HepG2 (cell line): ENCODE data around the gene NEK3. TPM values are rescaled to one million over a fixed set of nuclear protein-coding genes. Genes with fewer than 3 reads are reported as not detected.
"Not testable (repeated sequence)": the region's sequence is repeated elsewhere in the genome, so short reads cannot be mapped to it uniquely, and the experiment has no call there.

Experiments used
- ATAC-seq: fragments of 200-7000 bp; cut with Tn5 transposase; 3 replicates; pipeline ENCODE4 v1.9.1; 2020; ENCODE audit warnings: mild to moderate bottlenecking, moderate library complexity
- BruUV-seq: library from RNA; stranded (reverse); fragments of 400-500 nt; replicated peaks from 2 replicates; lab custom pipeline; 2021; lab: Mats Ljungman, UMichigan
- CTCF ChIA-PET: fragments of 300-600 bp; formaldehyde crosslinking; extraction: SDS; loops from one replicate; lab custom pipeline; 2021; ENCODE audit warnings: low total read pairs, inconsistent platforms, low intra/inter-chr PET ratio; lab: Yijun Ruan, JAX
- POLR2A ChIA-PET: fragments of 350-600 bp; sonication (Branson Sonifier 250); formaldehyde crosslinking; loops from one replicate; lab custom pipeline; 2020; ENCODE audit warnings: antibody characterized with exemption, inconsistent platforms; lab: Yijun Ruan, JAX
- DNase-seq: peaks from one replicate; pipeline ENCODE4 v3.0.0-alpha.2; 2015; ENCODE audit warnings: low spot score
- FAIRE-seq: peaks from 3 replicates; lab custom pipeline; 2011; peaks lifted over from hg19 to GRCh38; lab: Jason Lieb, UNC
- H2AFZ ChIP-seq: one replicate; pipeline ENCODE4 v1.6.1; 2011; ENCODE audit warnings: low read length, inconsistent platforms
- H3K27ac ChIP-seq: fragments of 300-600 bp; 3 replicates; pipeline ENCODE4 v1.8.0; 2011; ENCODE audit warnings: mixed run types, mild to moderate bottlenecking, mixed read lengths, low read length, inconsistent platforms; ENCODE audit not compliant: insufficient read depth; ENCODE audit errors: extremely low read length
- H3K27me3 ChIP-seq, 2 experiments: fragments of 200-600 bp in 1 of 2; 2 replicates in 1 of 2; 3 replicates in 1 of 2; pipeline versions ENCODE4 v1.6.0 to v1.8.0; 2011; ENCODE audit warnings: low read length in 2 of 2, mild to moderate bottlenecking in 2 of 2, moderate library complexity in 2 of 2, inconsistent platforms in 1 of 2; ENCODE audit not compliant: insufficient read depth in 2 of 2, control insufficient read depth in 1 of 2
- H3K36me3 ChIP-seq, 2 experiments: fragments of 200-600 bp in 1 of 2; replicated peaks in 1 of 2; 2 replicates in 1 of 2; 3 replicates in 1 of 2; pipeline versions ENCODE4 v1.5.1 to v1.8.0; 2011; ENCODE audit warnings: low read length in 2 of 2, inconsistent platforms in 1 of 2; ENCODE audit not compliant: insufficient read depth in 2 of 2, control insufficient read depth in 1 of 2
- H3K4me1 ChIP-seq: 2 replicates; pipeline ENCODE4 v1.5.1; 2012; ENCODE audit warnings: low read length, inconsistent platforms; ENCODE audit not compliant: insufficient read depth
- H3K4me2 ChIP-seq: 2 replicates; pipeline ENCODE4 v1.6.0; 2011; ENCODE audit warnings: low read depth, low read length, inconsistent platforms
- H3K4me3 ChIP-seq, 3 experiments: fragments of 200-600 bp in 1 of 3; sonication (generic), shearing (Covaris generic) in 1 of 3; replicated peaks in 1 of 3; 2 replicates each; pipeline ENCODE4 v1.5.1; 2011 to 2016; ENCODE audit warnings: low read length in 3 of 3, inconsistent platforms in 2 of 3, low read depth in 2 of 3, mild to moderate bottlenecking in 2 of 3, control low read depth in 1 of 3, mixed read lengths in 1 of 3; ENCODE audit not compliant: insufficient read depth in 1 of 3
- H3K79me2 ChIP-seq: one replicate; pipeline ENCODE4 v1.6.1; 2011; ENCODE audit warnings: low read length, inconsistent platforms; ENCODE audit not compliant: insufficient read depth
- H3K9ac ChIP-seq: 2 replicates; pipeline ENCODE4 v1.6.0; 2011; ENCODE audit warnings: mild to moderate bottlenecking, low read depth, low read length, inconsistent platforms; ENCODE audit not compliant: insufficient read depth
- H3K9me3 ChIP-seq: 2 replicates; pipeline ENCODE4 v1.5.1; 2012; ENCODE audit warnings: mild to moderate bottlenecking, low read length
- H4K20me1 ChIP-seq: 2 replicates; pipeline ENCODE4 v1.6.0; 2011; ENCODE audit warnings: inconsistent platforms, mild to moderate bottlenecking, low read length, moderate library complexity; ENCODE audit not compliant: insufficient read depth
- CEBPB ChIP-seq: IDR thresholded peaks from 2 replicates; pipeline ENCODE4 v1.6.1; 2011; ENCODE audit warnings: low read depth, low read length, improper control_type of control experiment, borderline replicate concordance
- FOXA1 ChIP-seq, 2 experiments: fragments of 450-650 bp in 1 of 2; sonication (generic) in 1 of 2; formaldehyde crosslinking in 1 of 2; IDR thresholded peaks; 2 replicates each; pipeline versions ENCODE4 v1.4.0 to v1.6.1; 2016 to 2020; ENCODE audit warnings: missing genetic modification reagents in 1 of 2
- FOXA3 ChIP-seq: IDR thresholded peaks from 2 replicates; pipeline ENCODE4 v1.6.1; 2016; ENCODE audit warnings: missing genetic modification reagents, missing compliant biosample characterization
- FOXO1 ChIP-seq: sonication (generic); formaldehyde crosslinking; IDR thresholded peaks from 2 replicates; pipeline ENCODE4 v1.4.0; 2020; ENCODE audit warnings: missing genetic modification reagents
- MED1 ChIP-seq: sonication (generic); formaldehyde crosslinking; IDR thresholded peaks from 2 replicates; pipeline ENCODE4 v1.4.0; 2020; ENCODE audit warnings: missing genetic modification reagents
- NR2F1 ChIP-seq, 2 experiments: fragments of 450-650 bp in 1 of 2; formaldehyde crosslinking in 1 of 2; IDR thresholded peaks; 2 replicates each; pipeline versions ENCODE4 v1.5.0 to v1.6.1; 2016 to 2020; ENCODE audit warnings: mild to moderate bottlenecking in 1 of 2, missing compliant biosample characterization in 1 of 2, missing genetic modification reagents in 1 of 2, moderate library complexity in 1 of 2
- NR2F2 ChIP-seq: IDR thresholded peaks from 2 replicates; pipeline ENCODE4 v1.6.1; 2012; ENCODE audit warnings: low read depth, inconsistent platforms, borderline replicate concordance
- PPARG ChIP-seq: conservative IDR thresholded peaks from 2 replicates; pipeline ENCODE4 v1.6.1; 2016; ENCODE audit warnings: missing biosample characterization, missing genetic modification reagents
- RXRB ChIP-seq: IDR thresholded peaks from 2 replicates; pipeline ENCODE4 v1.6.1; 2016; ENCODE audit warnings: borderline replicate concordance, missing genetic modification reagents, missing compliant biosample characterization
- ZNF644 ChIP-seq: IDR thresholded peaks from 2 replicates; pipeline ENCODE4 v1.6.1; 2016; ENCODE audit warnings: low read depth
- WGBS: methylation state at CpG from one replicate; pipeline ENCODE4 v1.1.6; 2017; ENCODE audit warnings: low lambda C conversion rate; 5-methylcytosine and 5-hydroxymethylcytosine counted together
- in situ Hi-C: cut with HindIII; loops from 2 replicates; pipeline ENCODE4 v1.10.0; 2017; ENCODE audit warnings: low pct_unique_long_range_greater_than_20kb; ENCODE audit not compliant: extremely low pct_ligation_motif_present
- intact Hi-C: fragments of 100-400 bp; cut with micrococcal nuclease; formaldehyde crosslinking; loops from one replicate; pipeline ENCODE4 v1.10.0; 2022; ENCODE audit not compliant: unreplicated experiment
- polyA plus RNA-seq, 8 experiments: library from polyadenylated mRNA; depleted of rRNA in 3 of 8; stranded (reverse) in 7 of 8; unstranded in 1 of 8; fragments of >200 nt; fragmentation: Illumina TruSeq in 4 of 8; extraction: Trizol in 4 of 8; gene quantifications; 2 replicates each; pipeline versions ENCODE4 v1.2.1 to v1.2.3, GENCODE V29; 2011 to 2016; ENCODE audit warnings: low read depth in 4 of 8, missing spikeins in 1 of 8, mixed read lengths in 1 of 8; ENCODE audit not compliant: insufficient read depth in 1 of 8
- total RNA-seq, 5 experiments: library from RNA; depleted of rRNA; stranded (reverse); fragments of >200 nt; fragmentation: Illumina TruSeq; extraction: Trizol; gene quantifications; 2 replicates each; pipeline ENCODE4 v1.2.3, GENCODE V29; 2016; ENCODE audit warnings: low read depth in 1 of 5
- TF ChIP-seq, protein P1 (sequence below): sonication (generic); formaldehyde crosslinking; IDR thresholded peaks from 2 replicates; pipeline ENCODE4 v1.4.0; 2020; ENCODE audit warnings: missing genetic modification reagents
- TF ChIP-seq, protein P2 (sequence below): sonication (generic); IDR thresholded peaks from 2 replicates; pipeline ENCODE4 v1.6.1; 2016; ENCODE audit warnings: low read depth, borderline replicate concordance

The NEK3 gene
- total and polyA plus RNA-seq, 2 of the 13 experiments (the other 11 are each of a cell fraction or from before 2014, with no cell fraction given): 36.7 to 68.2 TPM

DNA sequence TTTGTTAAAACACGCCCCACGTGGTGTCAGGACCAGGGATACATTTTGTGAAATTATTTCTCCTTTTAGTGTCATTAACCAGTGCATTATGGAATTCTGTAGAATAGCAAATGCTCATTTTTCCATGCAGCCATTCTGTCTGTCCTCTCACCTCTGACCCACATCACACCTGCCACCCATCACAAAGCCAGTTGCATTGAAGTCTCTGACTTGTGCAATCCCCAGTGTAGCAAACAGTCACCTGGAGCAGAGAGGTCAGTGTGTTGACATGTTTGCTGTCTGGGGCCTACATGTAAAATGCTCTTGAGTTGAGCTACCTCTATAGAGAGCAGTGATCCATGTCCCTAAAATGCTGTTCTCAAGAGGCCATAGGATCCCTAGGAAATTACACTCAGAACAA is 47.9 kb upstream of the NEK3 start (continued):
- peak in 1 of 2 experiments; percentile 78; a peak in 2 of 4 replicates for TF ChIP-seq NR2F1 (CRISPR knock-in tag; IDR thresholded peaks at IDR 0.05)
- TF ChIP-seq, protein P1, sequence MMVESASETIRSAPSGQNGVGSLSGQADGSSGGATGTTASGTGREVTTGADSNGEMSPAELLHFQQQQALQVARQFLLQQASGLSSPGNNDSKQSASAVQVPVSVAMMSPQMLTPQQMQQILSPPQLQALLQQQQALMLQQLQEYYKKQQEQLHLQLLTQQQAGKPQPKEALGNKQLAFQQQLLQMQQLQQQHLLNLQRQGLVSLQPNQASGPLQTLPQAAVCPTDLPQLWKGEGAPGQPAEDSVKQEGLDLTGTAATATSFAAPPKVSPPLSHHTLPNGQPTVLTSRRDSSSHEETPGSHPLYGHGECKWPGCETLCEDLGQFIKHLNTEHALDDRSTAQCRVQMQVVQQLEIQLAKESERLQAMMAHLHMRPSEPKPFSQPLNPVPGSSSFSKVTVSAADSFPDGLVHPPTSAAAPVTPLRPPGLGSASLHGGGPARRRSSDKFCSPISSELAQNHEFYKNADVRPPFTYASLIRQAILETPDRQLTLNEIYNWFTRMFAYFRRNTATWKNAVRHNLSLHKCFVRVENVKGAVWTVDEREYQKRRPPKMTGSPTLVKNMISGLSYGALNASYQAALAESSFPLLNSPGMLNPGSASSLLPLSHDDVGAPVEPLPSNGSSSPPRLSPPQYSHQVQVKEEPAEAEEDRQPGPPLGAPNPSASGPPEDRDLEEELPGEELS (CRISPR knock-in tag): peak; percentile 61
- TF ChIP-seq NR2F2: peak; percentile 56; the same call in 1 of the 2 replicates
- not testable (repeated sequence) for TF ChIP-seq FOXA1 (IDR thresholded peaks at IDR 0.05)
- TF ChIP-seq FOXA1 (CRISPR knock-in tag; IDR thresholded peaks at IDR 0.05): peak; percentile 46; the same call in 1 of the 2 replicates
- TF ChIP-seq FOXO1: peak; percentile 37; the same call in 1 of the 2 replicates
- TF ChIP-seq CEBPB: peak; percentile 75
- 0 out of 2 replicates have a peak, but pooled peaks have one; percentile 23 for TF ChIP-seq MED1 (CRISPR knock-in tag)
- TF ChIP-seq PPARG (CRISPR knock-in tag): peak; percentile 94
- TF ChIP-seq, protein P2, sequence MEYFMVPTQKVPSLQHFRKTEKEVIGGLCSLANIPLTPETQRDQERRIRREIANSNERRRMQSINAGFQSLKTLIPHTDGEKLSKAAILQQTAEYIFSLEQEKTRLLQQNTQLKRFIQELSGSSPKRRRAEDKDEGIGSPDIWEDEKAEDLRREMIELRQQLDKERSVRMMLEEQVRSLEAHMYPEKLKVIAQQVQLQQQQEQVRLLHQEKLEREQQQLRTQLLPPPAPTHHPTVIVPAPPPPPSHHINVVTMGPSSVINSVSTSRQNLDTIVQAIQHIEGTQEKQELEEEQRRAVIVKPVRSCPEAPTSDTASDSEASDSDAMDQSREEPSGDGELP: peak; percentile 39; the same call in 1 of the 2 replicates
- 0 out of 2 replicates have a peak, but pooled peaks have one; percentile 13 for TF ChIP-seq ZNF644 (CRISPR knock-in tag)
- peak; percentile 72; the same call in 1 of the 2 replicates for TF ChIP-seq FOXA3 (CRISPR knock-in tag)
- TF ChIP-seq RXRB: peak; percentile 93

DNA sequence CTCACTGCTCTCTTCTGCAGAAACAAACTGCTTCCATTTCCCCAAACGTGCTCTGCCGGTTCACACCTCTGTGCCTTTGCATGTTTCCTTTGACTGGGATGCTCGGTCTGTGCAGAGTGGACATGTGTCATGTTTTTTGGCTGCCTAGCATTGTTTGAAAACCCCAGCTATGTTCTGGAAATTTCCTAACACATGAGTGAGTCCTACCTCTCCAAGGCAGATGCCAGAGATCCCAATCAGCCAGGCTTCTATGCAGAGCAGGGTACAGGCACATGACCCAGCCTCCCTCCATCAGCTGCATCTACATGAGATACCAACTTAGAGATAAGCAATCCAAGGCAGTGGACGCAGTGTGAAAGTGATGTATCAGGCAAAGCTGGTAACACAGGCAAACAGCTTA is 45.1 kb upstream of the NEK3 start:
- H3K36me3 ChIP-seq, CTCF ChIA-PET, FAIRE-seq, in situ Hi-C loops, H3K27me3 ChIP-seq, H2AFZ ChIP-seq, H3K79me2 ChIP-seq, BruUV-seq, POLR2A ChIA-PET, DNase-seq, H4K20me1 ChIP-seq, H3K9me3 ChIP-seq, H3K9ac ChIP-seq, H3K27ac ChIP-seq, H3K4me3 ChIP-seq: not testable (repeated sequence)
- 14% methylated on average over 4 of the region's 4 CpGs for WGBS
- peaks cover 72% of the 10 kb centered on the region for H3K4me1 ChIP-seq
- peak; percentile 7; the same call in 2 of the 3 replicates for ATAC-seq
- peak overlapping the region; percentile 43; the same call in 1 of the 2 replicates for H3K4me2 ChIP-seq
- intact Hi-C loops: loop anchor here (10.0 kb wide), 1 partner anchor 230 kb away; no protein-coding TSS in a partner anchor
